ENCODE data around the gene CD44.
A peak's percentile ranks its signal among the peaks of the same experiment; 100 is the strongest.

Gene CD44

GRCh38 chr11:35139722-35140282 lies 831 bp downstream of the CD44 start:
- Mint-ChIP-seq H3K27me3 (ENCODE audit: low read depth) (peaks cover 8% of the 10 kb centered on the region), H3K36me3 (ENCODE audit: low read depth) (peaks cover 20% of the 10 kb centered on the region), H3K4me1 (ENCODE audit: low read depth) (peaks cover 51% of the 10 kb centered on the region), H3K27ac (peak overlapping the region; percentile 94), H3K9me3 (no peaks in the 10 kb centered on the region), H3K4me3 (peak overlapping the region; percentile 85)

GRCh38 chr11:35141071-35141470 lies 2.1 kb downstream of the CD44 start:
- Mint-ChIP-seq H3K36me3 (ENCODE audit: low read depth) (peaks cover 31% of the 10 kb centered on the region), H3K4me1 (ENCODE audit: low read depth) (peaks cover 61% of the 10 kb centered on the region), H3K9me3 (no peaks in the 10 kb centered on the region), H3K4me3 (peak overlapping the region; percentile 85), H3K27me3 (ENCODE audit: low read depth) (peaks cover 6% of the 10 kb centered on the region), H3K27ac (peak overlapping the region; percentile 94)

- Mint-ChIP-seq H3K4me1 (ENCODE audit: low read depth) (peaks cover 66% of the 10 kb centered on the region), H3K4me3 (peak overlapping the region; percentile 85), H3K36me3 (ENCODE audit: low read depth) (peaks cover 36% of the 10 kb centered on the region), H3K27ac (peak overlapping the region; percentile 94), H3K9me3 (peaks cover 1% of the 10 kb centered on the region), H3K27me3 (ENCODE audit: low read depth) (peaks cover 6% of the 10 kb centered on the region)
These were observed 2.6 kb downstream of the CD44 start for GRCh38 chr11:35141571-35141971.

DNA sequence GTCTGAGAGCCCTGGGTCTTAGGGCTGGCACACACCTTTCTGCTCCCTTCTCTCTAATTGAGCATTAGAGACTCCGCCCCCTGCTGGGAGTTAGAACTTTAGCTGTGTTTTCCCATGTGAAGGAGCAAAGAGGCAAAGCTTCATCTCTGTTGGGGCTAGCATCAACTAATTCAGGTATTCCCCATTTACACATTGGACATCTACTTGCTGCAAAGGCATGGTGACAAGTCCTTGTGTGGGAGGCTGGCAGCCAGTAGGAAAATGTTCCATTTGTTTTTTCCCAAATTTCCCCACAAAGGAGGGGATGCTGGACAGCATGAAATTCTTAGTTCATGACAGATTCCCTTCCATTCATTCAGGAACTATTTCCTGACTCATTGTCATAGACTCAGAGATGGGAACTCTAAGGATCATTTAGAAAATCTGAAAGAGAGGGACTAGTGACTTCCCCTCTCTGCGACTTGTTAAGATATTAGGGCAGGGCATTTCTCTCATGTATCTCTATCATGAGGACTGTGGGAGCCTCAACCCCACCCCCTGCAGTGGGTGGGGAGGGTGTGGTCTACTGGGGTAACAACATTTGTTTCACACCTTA lies 3.6 kb downstream of the CD44 start:
- peak overlapping the region; percentile 85 for H3K4me3 Mint-ChIP-seq
- peak overlapping the region; percentile 15 for H3K27ac Mint-ChIP-seq
- H3K36me3 Mint-ChIP-seq (ENCODE audit: low read depth): peaks cover 42% of the 10 kb centered on the region
- peaks cover 6% of the 10 kb centered on the region for H3K9me3 Mint-ChIP-seq
- peaks cover 71% of the 10 kb centered on the region for H3K4me1 Mint-ChIP-seq (ENCODE audit: low read depth)
- peaks cover 6% of the 10 kb centered on the region for H3K27me3 Mint-ChIP-seq (ENCODE audit: low read depth)

GRCh38 chr11:35143297-35144135 lies 4.5 kb downstream of the CD44 start:
- Mint-ChIP-seq H3K27me3 (ENCODE audit: low read depth) (no peaks in the 10 kb centered on the region), H3K36me3 (ENCODE audit: low read depth) (peaks cover 46% of the 10 kb centered on the region), H3K4me1 (ENCODE audit: low read depth) (peaks cover 68% of the 10 kb centered on the region), H3K4me3 (peak overlapping the region; percentile 66), H3K27ac (peak overlapping the region; percentile 92), H3K9me3 (peaks cover 9% of the 10 kb centered on the region)

- Mint-ChIP-seq H3K9me3 (peaks cover 9% of the 10 kb centered on the region), H3K4me1 (ENCODE audit: low read depth) (peaks cover 74% of the 10 kb centered on the region), H3K36me3 (ENCODE audit: low read depth) (peaks cover 53% of the 10 kb centered on the region), H3K27me3 (ENCODE audit: low read depth) (no peaks in the 10 kb centered on the region), H3K27ac (peak overlapping the region; percentile 92), H3K4me3 (peak overlapping the region; percentile 66)
These were observed 5.3 kb downstream of the CD44 start for GRCh38 chr11:35144136-35144741.

DNA sequence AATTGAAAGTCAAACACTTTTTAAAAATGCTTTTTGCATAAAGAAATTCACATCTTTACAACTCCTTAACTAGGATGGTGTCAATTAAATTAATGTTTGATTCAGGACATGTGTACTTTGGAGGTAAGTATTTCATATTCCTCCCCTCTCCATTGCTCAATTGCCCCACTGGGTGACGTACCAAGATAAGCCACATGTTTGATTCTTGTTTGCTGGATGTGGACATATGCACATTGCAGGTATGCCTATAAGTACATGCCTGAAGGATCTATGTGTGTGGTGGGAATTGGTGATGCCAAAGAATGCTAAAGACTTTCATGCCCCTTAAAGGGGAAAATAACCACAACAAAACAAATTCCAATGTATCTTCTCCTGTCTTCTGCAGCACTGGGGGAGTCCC lies 5.8 kb downstream of the CD44 start:
- H3K9me3 Mint-ChIP-seq: peaks cover 9% of the 10 kb centered on the region
- peak overlapping the region; percentile 92 for H3K27ac Mint-ChIP-seq
- H3K4me1 Mint-ChIP-seq (ENCODE audit: low read depth): peaks cover 76% of the 10 kb centered on the region
- H3K36me3 Mint-ChIP-seq (ENCODE audit: low read depth): peaks cover 58% of the 10 kb centered on the region
- H3K27me3 Mint-ChIP-seq (ENCODE audit: low read depth): no peaks in the 10 kb centered on the region
- H3K4me3 Mint-ChIP-seq: peak overlapping the region; percentile 80

GRCh38 chr11:35145271-35145670 lies 6.3 kb downstream of the CD44 start:
- H3K4me3 Mint-ChIP-seq: peak overlapping the region; percentile 80
- peaks cover 76% of the 10 kb centered on the region for H3K4me1 Mint-ChIP-seq (ENCODE audit: low read depth)
- H3K27ac Mint-ChIP-seq: peak overlapping the region; percentile 92
- no peaks in the 10 kb centered on the region for H3K27me3 Mint-ChIP-seq (ENCODE audit: low read depth)
- peaks cover 59% of the 10 kb centered on the region for H3K36me3 Mint-ChIP-seq (ENCODE audit: low read depth)
- H3K9me3 Mint-ChIP-seq: peaks cover 9% of the 10 kb centered on the region

GRCh38 chr11:35146074-35146521 lies 7.1 kb downstream of the CD44 start:
- Mint-ChIP-seq H3K4me1 (ENCODE audit: low read depth) (peaks cover 77% of the 10 kb centered on the region), H3K36me3 (ENCODE audit: low read depth) (peaks cover 63% of the 10 kb centered on the region), H3K9me3 (peaks cover 9% of the 10 kb centered on the region)

GRCh38 chr11:35146711-35147110 lies 7.7 kb downstream of the CD44 start:
- no peaks in the 10 kb centered on the region for H3K27me3 Mint-ChIP-seq (ENCODE audit: low read depth)
- peak overlapping the region; percentile 92 for H3K27ac Mint-ChIP-seq
- peaks cover 9% of the 10 kb centered on the region for H3K9me3 Mint-ChIP-seq
- H3K4me3 Mint-ChIP-seq: peak overlapping the region; percentile 80
- H3K4me1 Mint-ChIP-seq (ENCODE audit: low read depth): peaks cover 79% of the 10 kb centered on the region
- peaks cover 63% of the 10 kb centered on the region for H3K36me3 Mint-ChIP-seq (ENCODE audit: low read depth)

More at GRCh38 chr11:35146074-35146521, 7.1 kb downstream of the CD44 start:
- Mint-ChIP-seq H3K27ac (peak overlapping the region; percentile 92), H3K27me3 (ENCODE audit: low read depth) (no peaks in the 10 kb centered on the region), H3K4me3 (peak overlapping the region; percentile 80)

DNA sequence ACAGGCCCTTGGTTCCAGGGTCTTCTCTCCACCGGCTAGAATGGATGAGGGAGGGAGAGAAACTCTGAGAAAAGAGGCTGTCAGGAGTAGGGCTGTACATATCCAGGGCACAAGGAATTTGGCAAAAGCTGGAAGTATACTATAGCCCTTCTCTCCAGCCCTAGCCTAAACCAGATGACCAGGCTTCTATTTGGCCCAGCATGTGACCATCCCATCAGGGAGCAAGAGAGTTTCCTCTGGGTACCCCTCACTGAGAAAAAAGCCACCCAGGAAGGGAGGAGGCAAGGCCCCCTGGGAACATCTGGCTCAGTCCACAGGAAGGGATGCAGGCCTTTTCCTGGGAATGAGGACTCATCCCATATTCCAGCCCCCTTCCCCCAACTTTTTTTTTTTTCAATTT lies 8.3 kb downstream of the CD44 start:
- Mint-ChIP-seq H3K27ac (peak overlapping the region; percentile 92), H3K4me1 (ENCODE audit: low read depth) (peaks cover 78% of the 10 kb centered on the region), H3K4me3 (peak overlapping the region; percentile 80), H3K27me3 (ENCODE audit: low read depth) (no peaks in the 10 kb centered on the region), H3K9me3 (peaks cover 9% of the 10 kb centered on the region), H3K36me3 (ENCODE audit: low read depth) (peaks cover 64% of the 10 kb centered on the region)

DNA sequence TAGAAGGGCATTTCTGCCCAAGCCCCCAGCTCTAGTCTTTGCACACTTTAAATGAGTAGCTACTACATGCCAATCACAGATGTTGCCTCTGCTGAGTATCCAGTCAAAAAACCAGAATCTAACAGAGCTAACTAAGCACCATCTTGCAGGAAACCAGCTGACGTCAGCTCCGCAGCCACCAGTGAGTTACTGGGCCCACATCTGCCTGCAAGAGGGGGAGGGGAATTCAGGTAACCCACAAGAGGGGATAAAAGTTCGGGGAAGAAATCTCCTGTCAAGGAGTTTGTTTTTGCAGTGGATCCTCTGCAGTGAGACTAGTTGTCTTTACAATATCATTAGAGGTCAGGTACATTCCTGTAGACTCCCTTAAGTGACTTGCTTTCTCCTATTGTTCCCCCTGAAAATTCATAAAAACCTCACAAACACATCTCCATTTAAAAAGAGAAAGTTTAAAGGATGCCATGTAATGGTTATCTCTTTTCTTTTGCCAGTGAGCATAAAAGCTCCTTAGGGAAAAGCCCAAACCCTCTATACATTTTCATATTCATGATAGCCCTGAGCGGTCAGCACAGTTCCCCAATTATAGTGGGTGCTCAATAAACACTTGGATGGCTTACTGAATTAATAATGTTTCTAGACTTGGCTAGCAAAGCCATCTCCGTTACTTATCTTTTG lies 9.3 kb downstream of the CD44 start:
- Mint-ChIP-seq H3K27ac (peak overlapping the region; percentile 80), H3K27me3 (ENCODE audit: low read depth) (no peaks in the 10 kb centered on the region), H3K4me3 (peak overlapping the region; percentile 64), H3K4me1 (ENCODE audit: low read depth) (peaks cover 81% of the 10 kb centered on the region), H3K9me3 (peaks cover 9% of the 10 kb centered on the region), H3K36me3 (ENCODE audit: low read depth) (peaks cover 72% of the 10 kb centered on the region)

GRCh38 chr11:35150454-35150853 lies 11.5 kb downstream of the CD44 start:
- peaks cover 15% of the 10 kb centered on the region for H3K9me3 Mint-ChIP-seq
- no peaks in the 10 kb centered on the region for H3K27me3 Mint-ChIP-seq (ENCODE audit: low read depth)
- no peak overlapping the region for H3K4me3 Mint-ChIP-seq
- H3K4me1 Mint-ChIP-seq (ENCODE audit: low read depth): peaks cover 79% of the 10 kb centered on the region
- no peak overlapping the region for H3K27ac Mint-ChIP-seq
- H3K36me3 Mint-ChIP-seq (ENCODE audit: low read depth): peaks cover 82% of the 10 kb centered on the region

DNA sequence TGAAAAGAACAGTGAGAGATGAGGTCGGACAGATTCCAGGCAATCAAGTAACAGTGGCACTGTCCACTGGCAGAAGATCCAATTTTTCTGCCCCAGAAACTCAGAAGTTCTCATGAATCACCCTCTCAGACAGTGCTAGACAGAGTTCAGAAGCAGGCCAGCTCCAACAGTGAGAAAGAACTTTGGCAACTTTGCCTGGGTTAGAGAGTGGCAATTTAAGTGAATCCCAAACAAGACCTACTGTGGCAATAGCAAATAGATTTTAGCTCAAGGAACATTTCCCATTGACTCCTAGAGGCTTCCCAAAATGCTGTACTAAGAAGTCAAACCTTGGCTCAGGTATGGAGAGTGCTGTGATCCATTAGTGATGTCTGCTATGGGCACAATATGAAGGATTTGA lies 12.3 kb downstream of the CD44 start:
- Mint-ChIP-seq H3K27ac (peak overlapping the region; percentile 47), H3K4me1 (ENCODE audit: low read depth) (peaks cover 75% of the 10 kb centered on the region), H3K4me3 (no peak overlapping the region), H3K9me3 (peaks cover 15% of the 10 kb centered on the region), H3K36me3 (ENCODE audit: low read depth) (peaks cover 81% of the 10 kb centered on the region), H3K27me3 (ENCODE audit: low read depth) (no peaks in the 10 kb centered on the region)
